EL (cell line): ENCODE measurements around the gene MARCKSL1.

Source experiments
- DNase-seq: peaks from one replicate; pipeline ENCODE4 v3.0.0-alpha.2; 2016

Gene MARCKSL1

GRCh38 chr1:32352831-32353383 is 16.9 kb upstream of the MARCKSL1 start:
- no peak for DNase-seq

GRCh38 chr1:32352239-32352745 is 16.3 kb upstream of the MARCKSL1 start:
- DNase-seq, result no peak

- peak; percentile 94 for DNase-seq
These were observed 15.6 kb upstream of the MARCKSL1 start for GRCh38 chr1:32351399-32352238.

GRCh38 chr1:32350785-32351398 is 14.9 kb upstream of the MARCKSL1 start:
- no peak for DNase-seq

- DNase-seq, result peak; percentile 92
These were observed 13.2 kb upstream of the MARCKSL1 start for GRCh38 chr1:32349211-32349708.

- no peak for DNase-seq
These were observed 10.6 kb upstream of the MARCKSL1 start for GRCh38 chr1:32346532-32347157.

GRCh38 chr1:32345289-32345827 is 9.3 kb upstream of the MARCKSL1 start:
- peak; percentile 19 for DNase-seq

- DNase-seq, result no peak
These were observed 6.7 kb upstream of the MARCKSL1 start for GRCh38 chr1:32342704-32343103.

GRCh38 chr1:32341971-32342370 is 5.9 kb upstream of the MARCKSL1 start:
- no peak for DNase-seq

- DNase-seq, result no peak
These were observed 5.2 kb upstream of the MARCKSL1 start for GRCh38 chr1:32341186-32341757.

GRCh38 chr1:32339363-32339978 is 3.4 kb upstream of the MARCKSL1 start:
- peak; percentile 76 for DNase-seq

GRCh38 chr1:32338637-32339145 is 2.7 kb upstream of the MARCKSL1 start:
- no peak for DNase-seq

- no peak for DNase-seq
These were observed 2.0 kb upstream of the MARCKSL1 start for GRCh38 chr1:32337855-32338636.

- peak; percentile 71 for DNase-seq
These were observed 1.1 kb upstream of the MARCKSL1 start for GRCh38 chr1:32336963-32337675.

- no peak for DNase-seq
These were observed 529 bp upstream of the MARCKSL1 start for GRCh38 chr1:32336591-32336932.

- DNase-seq, result no peak
These were observed 571 bp downstream of the MARCKSL1 start for GRCh38 chr1:32335535-32335789.

- peak; percentile 51 for DNase-seq
These were observed 1.0 kb downstream of the MARCKSL1 start for GRCh38 chr1:32334864-32335534.

- no peak for DNase-seq
These were observed 1.7 kb downstream of the MARCKSL1 start for GRCh38 chr1:32334274-32334861.

- DNase-seq, result no peak
These were observed 2.6 kb downstream of the MARCKSL1 start for GRCh38 chr1:32333251-32333963.
